DOHH2 (cell line): ENCODE measurements around the gene KRT24.

Experiments used
- EZH2phosphoT487 ChIP-seq: fragments of 200-600 bp; sonication (generic); IDR thresholded peaks from 2 replicates; pipeline ENCODE4 v1.6.1; 2017; ENCODE audit warnings: borderline replicate concordance, mild to moderate bottlenecking, antibody characterized with exemption, low read length, moderate library complexity, mixed read lengths
- TF ChIP-seq, protein P1 (sequence below): fragments of 200-600 bp; sonication (generic); IDR thresholded peaks from one replicate; pipeline ENCODE4 v1.5.1; 2014; ENCODE audit warnings: antibody characterized with exemption, mild to moderate bottlenecking, low read depth, low read length; ENCODE audit not compliant: poor library complexity, severe bottlenecking

DNA sequence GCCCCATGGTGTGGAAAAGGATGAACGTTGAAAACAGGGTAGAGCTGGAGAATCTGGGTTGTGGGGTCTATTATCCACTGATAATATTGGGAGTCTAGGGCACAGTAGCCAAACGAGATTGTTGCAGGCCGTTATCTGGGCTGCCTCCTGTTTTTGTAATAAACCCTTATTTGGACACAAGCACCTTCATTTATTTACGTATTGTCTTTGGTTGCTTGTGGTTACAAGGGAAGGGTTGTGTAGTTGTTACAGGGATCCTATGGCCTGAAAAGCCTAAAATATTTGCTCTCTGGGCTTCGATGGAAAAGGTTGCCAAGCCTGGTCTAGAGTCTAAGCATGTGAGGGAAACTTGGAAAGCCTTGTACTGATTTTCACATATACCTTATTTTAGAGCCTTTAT is 51.6 kb downstream of the KRT24 start:
- TF ChIP-seq, protein P1, sequence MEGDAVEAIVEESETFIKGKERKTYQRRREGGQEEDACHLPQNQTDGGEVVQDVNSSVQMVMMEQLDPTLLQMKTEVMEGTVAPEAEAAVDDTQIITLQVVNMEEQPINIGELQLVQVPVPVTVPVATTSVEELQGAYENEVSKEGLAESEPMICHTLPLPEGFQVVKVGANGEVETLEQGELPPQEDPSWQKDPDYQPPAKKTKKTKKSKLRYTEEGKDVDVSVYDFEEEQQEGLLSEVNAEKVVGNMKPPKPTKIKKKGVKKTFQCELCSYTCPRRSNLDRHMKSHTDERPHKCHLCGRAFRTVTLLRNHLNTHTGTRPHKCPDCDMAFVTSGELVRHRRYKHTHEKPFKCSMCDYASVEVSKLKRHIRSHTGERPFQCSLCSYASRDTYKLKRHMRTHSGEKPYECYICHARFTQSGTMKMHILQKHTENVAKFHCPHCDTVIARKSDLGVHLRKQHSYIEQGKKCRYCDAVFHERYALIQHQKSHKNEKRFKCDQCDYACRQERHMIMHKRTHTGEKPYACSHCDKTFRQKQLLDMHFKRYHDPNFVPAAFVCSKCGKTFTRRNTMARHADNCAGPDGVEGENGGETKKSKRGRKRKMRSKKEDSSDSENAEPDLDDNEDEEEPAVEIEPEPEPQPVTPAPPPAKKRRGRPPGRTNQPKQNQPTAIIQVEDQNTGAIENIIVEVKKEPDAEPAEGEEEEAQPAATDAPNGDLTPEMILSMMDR: no peak
- TF ChIP-seq EZH2phosphoT487: no peak
